SU-DHL-6 (cell line): ENCODE measurements around the gene MRPL14.

Experiments used
- CTCF ChIP-seq: fragments of 200-600 bp; sonication (generic); IDR thresholded peaks from one replicate; pipeline ENCODE4 v1.5.1; 2017; ENCODE audit warnings: antibody characterized with exemption, mild to moderate bottlenecking, low read length, moderate library complexity; ENCODE audit not compliant: insufficient read depth, poor library complexity, severe bottlenecking
- EZH2phosphoT487 ChIP-seq: fragments of 200-600 bp; sonication (generic), shearing (Covaris generic); conservative IDR thresholded peaks from 2 replicates; pipeline ENCODE4 v1.6.1; 2018; ENCODE audit warnings: mild to moderate bottlenecking, antibody characterized with exemption, low read length, moderate library complexity, mixed read lengths

GRCh38 chr6:44142835-44143234, 15.6 kb upstream of the MRPL14 start:
- no peak for TF ChIP-seq EZH2phosphoT487
- TF ChIP-seq CTCF, result no peak
